ENCODE data around the gene KRT23. TPM values are rescaled to one million over a fixed set of nuclear protein-coding genes. Genes with fewer than 3 reads are reported as not detected.

KRT23 gene
- total and polyA plus RNA-seq, 12 donors = 0.03 TPM; not detected in 11

DNA sequence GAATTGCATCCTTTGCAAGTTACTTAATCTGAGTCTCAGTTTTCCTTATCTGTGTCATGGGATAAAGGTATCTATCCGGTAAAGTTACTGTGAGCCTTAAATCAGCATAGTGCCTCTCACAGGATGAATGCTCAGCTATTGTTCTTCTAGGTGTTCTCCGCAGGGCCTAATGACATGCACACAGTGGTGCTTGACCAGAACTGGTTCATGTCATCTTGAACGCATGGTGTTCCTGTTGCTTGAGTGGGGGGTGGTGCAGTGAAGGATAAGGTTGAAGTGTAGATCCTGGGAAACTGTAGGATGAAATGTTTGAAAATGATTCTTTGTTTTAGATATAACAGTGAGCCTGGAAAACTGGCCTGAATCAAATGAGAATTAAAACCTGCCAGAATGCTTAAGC lies 42.7 kb upstream of the KRT23 start:
- Histone ChIP-seq H3K36me3 (replicated peaks in 1 of 2) (no peaks in the 10 kb centered on the region), H3K4me1 (replicated peaks in 1 of 2) (no peaks in the 10 kb centered on the region), H3K27ac (no peak overlapping the region), H3K4me3 (no peak overlapping the region), H3K9me3 (replicated peaks in 1 of 3) (no peaks in the 10 kb centered on the region), H3K27me3 (peaks cover 5% of the 10 kb centered on the region)
- DNase-seq = no peak
- intact Hi-C loops (cut with DNase I) = no loop called here
- TF ChIP-seq, protein P1, sequence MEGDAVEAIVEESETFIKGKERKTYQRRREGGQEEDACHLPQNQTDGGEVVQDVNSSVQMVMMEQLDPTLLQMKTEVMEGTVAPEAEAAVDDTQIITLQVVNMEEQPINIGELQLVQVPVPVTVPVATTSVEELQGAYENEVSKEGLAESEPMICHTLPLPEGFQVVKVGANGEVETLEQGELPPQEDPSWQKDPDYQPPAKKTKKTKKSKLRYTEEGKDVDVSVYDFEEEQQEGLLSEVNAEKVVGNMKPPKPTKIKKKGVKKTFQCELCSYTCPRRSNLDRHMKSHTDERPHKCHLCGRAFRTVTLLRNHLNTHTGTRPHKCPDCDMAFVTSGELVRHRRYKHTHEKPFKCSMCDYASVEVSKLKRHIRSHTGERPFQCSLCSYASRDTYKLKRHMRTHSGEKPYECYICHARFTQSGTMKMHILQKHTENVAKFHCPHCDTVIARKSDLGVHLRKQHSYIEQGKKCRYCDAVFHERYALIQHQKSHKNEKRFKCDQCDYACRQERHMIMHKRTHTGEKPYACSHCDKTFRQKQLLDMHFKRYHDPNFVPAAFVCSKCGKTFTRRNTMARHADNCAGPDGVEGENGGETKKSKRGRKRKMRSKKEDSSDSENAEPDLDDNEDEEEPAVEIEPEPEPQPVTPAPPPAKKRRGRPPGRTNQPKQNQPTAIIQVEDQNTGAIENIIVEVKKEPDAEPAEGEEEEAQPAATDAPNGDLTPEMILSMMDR (IDR thresholded peaks at IDR 0.05) = no peak
- TF ChIP-seq POLR2A (IDR thresholded peaks at IDR 0.05) = no peak
- WGBS, 4 donors = 85 to 93% (median 90%) methylated on average over 3 of the region's 3 CpGs

DNA sequence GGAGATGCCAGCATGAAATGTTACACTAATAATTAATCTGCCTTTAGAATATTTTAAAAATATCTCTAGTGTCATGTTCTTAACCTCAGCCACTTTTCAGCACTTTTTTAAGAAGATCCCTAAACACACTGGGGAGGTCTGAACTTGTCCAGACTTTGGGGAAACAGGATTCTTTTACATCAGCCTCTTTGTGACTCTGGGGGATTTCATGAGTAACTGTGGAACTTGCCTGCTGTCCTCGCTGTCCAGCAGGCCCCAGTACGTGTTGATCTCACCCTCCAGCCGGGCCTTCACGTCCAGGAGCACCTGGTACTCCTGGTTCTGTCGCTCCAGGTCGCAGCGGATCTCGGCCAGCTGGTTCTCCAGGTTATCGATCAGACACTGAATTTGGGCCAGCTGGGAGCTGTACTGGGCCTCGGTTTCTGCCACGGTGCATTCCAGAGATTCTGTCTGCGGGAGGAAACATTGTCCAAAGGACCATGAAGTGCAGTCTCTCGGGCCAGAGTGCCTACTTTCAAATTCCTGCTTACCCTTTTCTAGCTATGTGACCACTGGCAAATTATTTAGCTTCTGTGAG lies 41.2 kb upstream of the KRT23 start:
- intact Hi-C loops (cut with DNase I) = no loop called here
- H3K36me3 ChIP-seq (replicated peaks in 1 of 2) = no peaks in the 10 kb centered on the region
- DNase-seq = no peak
- 81 to 87% (median 83%) methylated on average over 9 to 13 of the region's 13 CpGs for WGBS, 4 donors
- no peaks in the 10 kb centered on the region for H3K9me3 ChIP-seq (replicated peaks in 1 of 3)
- no peaks in the 10 kb centered on the region for H3K4me1 ChIP-seq (replicated peaks in 1 of 2)
- peaks cover 5% of the 10 kb centered on the region for H3K27me3 ChIP-seq
- no peak overlapping the region for H3K4me3 ChIP-seq
- no peak overlapping the region for H3K27ac ChIP-seq
- TF ChIP-seq POLR2A (IDR thresholded peaks at IDR 0.05) = no peak
- TF ChIP-seq, protein P1 (IDR thresholded peaks at IDR 0.05) = no peak

DNA sequence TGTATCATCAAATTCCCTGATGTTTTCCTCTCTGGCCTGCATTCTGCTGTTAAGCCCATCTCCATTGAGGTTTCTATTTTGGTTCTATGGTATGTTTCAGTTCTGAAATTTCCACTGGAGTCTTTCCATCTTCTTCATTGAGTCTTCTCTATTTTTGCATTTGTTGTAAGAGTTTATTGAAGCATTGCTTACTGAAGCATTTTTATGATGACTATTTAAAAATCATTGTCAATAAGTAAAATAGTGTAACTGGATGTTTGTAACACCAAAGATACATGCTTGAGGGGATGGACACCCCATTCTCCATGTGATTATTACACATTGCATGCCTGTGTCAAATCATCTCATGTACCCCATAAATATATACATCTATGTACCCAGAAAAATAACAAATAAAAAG lies 38.1 kb upstream of the KRT23 start:
- TF ChIP-seq POLR2A (IDR thresholded peaks at IDR 0.05) = no peak
- H3K27me3 ChIP-seq = peaks cover 5% of the 10 kb centered on the region
- H3K27ac ChIP-seq = no peak overlapping the region
- H3K4me1 ChIP-seq (replicated peaks in 1 of 2) = no peaks in the 10 kb centered on the region
- intact Hi-C loops (cut with DNase I) = no loop called here
- no peak for DNase-seq
- no peaks in the 10 kb centered on the region for H3K9me3 ChIP-seq (replicated peaks in 1 of 3)
- H3K4me3 ChIP-seq = no peak overlapping the region
- H3K36me3 ChIP-seq (replicated peaks in 1 of 2) = no peaks in the 10 kb centered on the region

DNA sequence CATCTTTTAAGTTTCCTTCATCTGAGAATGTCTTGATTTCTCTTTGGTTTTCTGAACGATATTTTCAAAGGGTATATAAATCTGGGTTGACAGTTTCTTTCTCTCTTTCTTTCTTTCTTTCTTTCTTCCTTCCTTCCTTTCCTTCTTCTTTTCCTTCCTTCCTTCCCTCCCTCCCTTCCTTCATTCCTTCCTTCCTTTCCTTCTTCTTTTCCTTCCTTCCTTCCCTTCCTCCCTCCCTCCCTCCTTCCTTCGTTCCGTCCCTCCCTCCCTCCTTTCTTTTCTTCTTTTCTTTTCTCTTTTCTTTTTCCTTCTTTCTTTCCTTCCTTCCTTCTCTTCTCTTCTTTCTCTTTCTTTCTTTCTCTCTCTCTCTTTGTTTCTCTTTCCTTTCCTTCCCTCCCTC lies 36.9 kb upstream of the KRT23 start:
- H3K27me3 ChIP-seq = peaks cover 7% of the 10 kb centered on the region
- no peaks in the 10 kb centered on the region for H3K9me3 ChIP-seq (replicated peaks in 1 of 3)
- TF ChIP-seq, protein P1 (IDR thresholded peaks at IDR 0.05) = no peak
- TF ChIP-seq POLR2A (IDR thresholded peaks at IDR 0.05) = no peak
- 77 to 92% (median 87%) methylated on average over 3 of the region's 3 CpGs for WGBS, 4 donors
- intact Hi-C loops (cut with DNase I) = no loop called here
- DNase-seq = no peak
- no peak overlapping the region for H3K27ac ChIP-seq
- no peak overlapping the region for H3K4me3 ChIP-seq
- H3K4me1 ChIP-seq (replicated peaks in 1 of 2) = no peaks in the 10 kb centered on the region
- no peaks in the 10 kb centered on the region for H3K36me3 ChIP-seq (replicated peaks in 1 of 2)

DNA sequence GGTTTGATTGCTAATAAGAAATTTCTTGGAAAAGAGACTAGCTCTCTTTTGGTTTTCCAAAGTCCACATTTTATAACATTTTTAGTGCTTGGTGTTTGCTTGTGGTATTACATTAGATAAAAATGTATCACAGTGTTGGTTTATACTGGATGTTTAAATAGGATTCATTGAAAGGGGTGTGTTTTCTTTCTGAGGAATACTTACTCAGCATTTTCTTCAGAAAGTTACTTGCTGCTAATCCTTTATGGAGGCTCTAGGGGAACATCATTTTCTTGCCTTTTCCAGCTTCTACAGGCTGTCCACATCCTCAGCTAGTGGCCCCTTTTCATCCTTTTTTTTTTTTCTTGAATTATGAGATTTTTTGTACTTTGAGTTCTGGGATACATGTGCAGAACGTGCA lies 30.1 kb upstream of the KRT23 start:
- WGBS, 4 donors = 72 to 89% (median 83%) methylated on average over 1 of the region's 1 CpG
- intact Hi-C loops (cut with DNase I) = no loop called here
- H3K4me3 ChIP-seq = no peak overlapping the region
- no peaks in the 10 kb centered on the region for H3K4me1 ChIP-seq (replicated peaks in 1 of 2)
- no peak for DNase-seq
- no peak overlapping the region for H3K27ac ChIP-seq
- peaks cover 4% of the 10 kb centered on the region for H3K27me3 ChIP-seq
- no peaks in the 10 kb centered on the region for H3K36me3 ChIP-seq (replicated peaks in 1 of 2)
- TF ChIP-seq, protein P1 (IDR thresholded peaks at IDR 0.05) = no peak
- no peak for TF ChIP-seq POLR2A (IDR thresholded peaks at IDR 0.05)
- H3K9me3 ChIP-seq (replicated peaks in 1 of 3) = no peaks in the 10 kb centered on the region
